Caco-2 (cell line): Measurements from ENCODE around the gene HCAR1. TPM values are rescaled to one million over a fixed set of nuclear protein-coding genes. Genes with fewer than 3 reads are reported as not detected.
A peak's percentile ranks its signal among the peaks of the same experiment; 100 is the strongest.
"Not testable (repeated sequence)": the region's sequence is repeated elsewhere in the genome, so short reads cannot be mapped to it uniquely, and the experiment has no call there.

ENCODE experiments used
- BruUV-seq: library from RNA; stranded (reverse); fragments of 400-500 nt; replicated peaks from 2 replicates; lab custom pipeline; 2021; lab: Mats Ljungman, UMichigan
- CTCF ChIA-PET: fragments of 300-600 bp; sonication (Branson Sonifier 250); formaldehyde crosslinking; loops from one replicate; lab custom pipeline; 2022; ENCODE audit warnings: antibody characterized with exemption; lab: Charles Lee
- POLR2A ChIA-PET: fragments of 300-600 bp; sonication (Branson Sonifier 250); formaldehyde crosslinking; loops from one replicate; lab custom pipeline; 2022; ENCODE audit warnings: antibody characterized with exemption; lab: Charles Lee
- DNase-seq, 2 experiments: peaks; one replicate each; pipeline versions ENCODE4 v3.0.0 to v3.0.0-alpha.2; 2020 to 2022
- H3K27me3 ChIP-seq: replicated peaks from 2 replicates; pipeline ENCODE4 v1.6.0; 2011; ENCODE audit warnings: low read length; ENCODE audit not compliant: control insufficient read depth, insufficient read depth
- H3K36me3 ChIP-seq: 2 replicates; pipeline ENCODE4 v1.5.1; 2011; ENCODE audit warnings: low read length; ENCODE audit not compliant: control insufficient read depth, insufficient read depth
- H3K4me1 ChIP-seq: fragments of 250-450 bp; sonication (Bioruptor Pico); 2 replicates; pipeline ENCODE4 v1.5.1; 2020; ENCODE audit warnings: mild to moderate bottlenecking
- H3K4me3 ChIP-seq: 2 replicates; pipeline ENCODE4 v1.5.1; 2011; ENCODE audit warnings: low read depth, mild to moderate bottlenecking, control low read depth, low read length
- H3K9me3 ChIP-seq: fragments of 250-450 bp; sonication (Bioruptor Pico); 2 replicates; pipeline ENCODE4 v1.5.1; 2020; ENCODE audit warnings: mild to moderate bottlenecking, moderate library complexity
- H3K27ac Mint-ChIP-seq: one replicate; pipeline ENCODE4 v1.8.0; 2022; ENCODE audit warnings: mixed read lengths; ENCODE audit not compliant: unreplicated experiment
- H3K27me3 Mint-ChIP-seq: one replicate; pipeline ENCODE4 v1.8.0; 2022; ENCODE audit warnings: mixed read lengths; ENCODE audit not compliant: insufficient read depth, unreplicated experiment
- H3K36me3 Mint-ChIP-seq: one replicate; pipeline ENCODE4 v1.8.0; 2022; ENCODE audit warnings: mild to moderate bottlenecking, mixed read lengths; ENCODE audit not compliant: insufficient read depth, unreplicated experiment
- H3K4me1 Mint-ChIP-seq: one replicate; pipeline ENCODE4 v1.8.0; 2022; ENCODE audit warnings: low read depth, mixed read lengths; ENCODE audit not compliant: unreplicated experiment
- H3K4me3 Mint-ChIP-seq: one replicate; pipeline ENCODE4 v1.8.0; 2022; ENCODE audit warnings: mild to moderate bottlenecking, moderate library complexity, mixed read lengths; ENCODE audit not compliant: unreplicated experiment
- H3K9me3 Mint-ChIP-seq: one replicate; pipeline ENCODE4 v1.8.0; 2022; ENCODE audit warnings: mixed read lengths; ENCODE audit not compliant: unreplicated experiment
- intact Hi-C: fragments of 100-400 bp; cut with micrococcal nuclease; formaldehyde crosslinking; loops from one replicate; pipeline ENCODE4 v1.10.0; 2022; ENCODE audit not compliant: unreplicated experiment
- total RNA-seq: library from RNA; stranded (reverse); gene quantifications from 2 replicates; pipeline ENCODE4 v1.2.3, GENCODE V29; 2022
- TF ChIP-seq, protein P1 (sequence below), 2 experiments: fragments of 200-600 bp in 1 of 2; IDR thresholded peaks; 1 replicate in 1 of 2; 2 replicates in 1 of 2; pipeline versions ENCODE4 v1.5.1 to v1.8.0; 2011 to 2022; ENCODE audit warnings: antibody characterized with exemption in 1 of 2, control low read depth in 1 of 2, inconsistent platforms in 1 of 2, low read depth in 1 of 2, low read length in 1 of 2, mild to moderate bottlenecking in 1 of 2, moderate library complexity in 1 of 2; ENCODE audit not compliant: insufficient read depth in 1 of 2, severe bottlenecking in 1 of 2, unreplicated experiment in 1 of 2

Gene HCAR1
- total RNA-seq, 1 experiment from 2014 or later = 3.7 TPM

- TF ChIP-seq, protein P1, sequence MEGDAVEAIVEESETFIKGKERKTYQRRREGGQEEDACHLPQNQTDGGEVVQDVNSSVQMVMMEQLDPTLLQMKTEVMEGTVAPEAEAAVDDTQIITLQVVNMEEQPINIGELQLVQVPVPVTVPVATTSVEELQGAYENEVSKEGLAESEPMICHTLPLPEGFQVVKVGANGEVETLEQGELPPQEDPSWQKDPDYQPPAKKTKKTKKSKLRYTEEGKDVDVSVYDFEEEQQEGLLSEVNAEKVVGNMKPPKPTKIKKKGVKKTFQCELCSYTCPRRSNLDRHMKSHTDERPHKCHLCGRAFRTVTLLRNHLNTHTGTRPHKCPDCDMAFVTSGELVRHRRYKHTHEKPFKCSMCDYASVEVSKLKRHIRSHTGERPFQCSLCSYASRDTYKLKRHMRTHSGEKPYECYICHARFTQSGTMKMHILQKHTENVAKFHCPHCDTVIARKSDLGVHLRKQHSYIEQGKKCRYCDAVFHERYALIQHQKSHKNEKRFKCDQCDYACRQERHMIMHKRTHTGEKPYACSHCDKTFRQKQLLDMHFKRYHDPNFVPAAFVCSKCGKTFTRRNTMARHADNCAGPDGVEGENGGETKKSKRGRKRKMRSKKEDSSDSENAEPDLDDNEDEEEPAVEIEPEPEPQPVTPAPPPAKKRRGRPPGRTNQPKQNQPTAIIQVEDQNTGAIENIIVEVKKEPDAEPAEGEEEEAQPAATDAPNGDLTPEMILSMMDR (IDR thresholded peaks at IDR 0.05; ENCODE audit: insufficient read depth in 1 of 2, low read depth in 1 of 2, low read length in 1 of 2, severe bottlenecking in 1 of 2, unreplicated experiment in 1 of 2) = no peak
- H3K9me3 Mint-ChIP-seq = no peaks in the 10 kb centered on the region
- DNase-seq = no peak
- H3K4me1 ChIP-seq = peaks cover 54% of the 10 kb centered on the region
- no peak overlapping the region for H3K4me3 Mint-ChIP-seq
- intact Hi-C loops = no loop called here
- peaks cover 10% of the 10 kb centered on the region for H3K4me1 Mint-ChIP-seq
- no peaks in the 10 kb centered on the region for H3K36me3 Mint-ChIP-seq
- H3K36me3 ChIP-seq = no peaks in the 10 kb centered on the region
- CTCF ChIA-PET = no interaction called here
- BruUV-seq = no TSS peak
- H3K27ac Mint-ChIP-seq = peak overlapping the region; percentile 48
- no peaks in the 10 kb centered on the region for H3K27me3 ChIP-seq
- POLR2A ChIA-PET = no interaction called here
- H3K27me3 Mint-ChIP-seq = no peaks in the 10 kb centered on the region
- H3K9me3 ChIP-seq = no peaks in the 10 kb centered on the region
- H3K4me3 ChIP-seq = no peak overlapping the region
Measured at GRCh38 chr12:122722387-122722786, 8.3 kb downstream of the HCAR1 start.

DNA sequence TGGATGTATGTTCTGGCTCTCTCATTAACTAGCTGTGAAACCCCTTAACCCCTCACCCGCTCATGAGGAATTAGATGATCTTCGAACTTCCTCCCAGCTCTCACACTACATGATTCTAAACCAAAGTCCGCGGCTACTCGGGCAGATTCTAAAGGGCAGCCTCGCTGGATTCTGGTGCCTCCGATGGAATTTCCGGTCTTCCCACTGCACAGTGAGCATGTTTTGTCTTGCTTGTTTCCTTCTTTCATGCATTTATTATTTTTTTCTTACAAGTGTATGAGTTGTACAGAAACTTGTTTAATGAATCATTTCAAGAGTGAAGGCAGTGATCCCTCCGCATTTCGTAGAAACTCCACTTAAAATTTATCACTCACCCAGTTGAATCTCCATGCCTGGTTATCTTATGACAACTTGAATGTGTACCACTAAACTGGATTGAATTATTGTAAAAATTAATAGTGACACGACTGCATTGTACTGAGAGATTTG, 9.5 kb downstream of the HCAR1 start:
- Histone ChIP-seq H3K4me1 (peaks cover 42% of the 10 kb centered on the region), H3K27me3 (no peaks in the 10 kb centered on the region), H3K4me3 (no peak overlapping the region), H3K36me3 (no peaks in the 10 kb centered on the region), H3K9me3 (no peaks in the 10 kb centered on the region)
- intact Hi-C loops = no loop called here
- peaks cover 6% of the 10 kb centered on the region for H3K4me1 Mint-ChIP-seq
- ChIA-PET POLR2A (no interaction called here), CTCF (no interaction called here)
- TF ChIP-seq, protein P1 (IDR thresholded peaks at IDR 0.05; ENCODE audit: insufficient read depth in 1 of 2, low read depth in 1 of 2, low read length in 1 of 2, severe bottlenecking in 1 of 2, unreplicated experiment in 1 of 2) = no peak
- H3K36me3 Mint-ChIP-seq = no peaks in the 10 kb centered on the region
- H3K27ac Mint-ChIP-seq = peak overlapping the region; percentile 48
- peak overlapping the region; percentile 11 for H3K4me3 Mint-ChIP-seq
- no peaks in the 10 kb centered on the region for H3K27me3 Mint-ChIP-seq
- no TSS peak for BruUV-seq
- DNase-seq = peak; percentile 29 to 55
- no peaks in the 10 kb centered on the region for H3K9me3 Mint-ChIP-seq

GRCh38 chr12:122716658-122717057, 14.0 kb downstream of the HCAR1 start, which contains the start of gene HCAR3:
HCAR3 (minus strand) TSS chr12:122716811; CDS start chr12:122716737, 74 bp downstream.
- DNase-seq, H3K4me3 Mint-ChIP-seq, CTCF ChIA-PET, H3K9me3 Mint-ChIP-seq, H3K9me3 ChIP-seq, H3K27me3 Mint-ChIP-seq, H3K36me3 ChIP-seq, H3K4me1 Mint-ChIP-seq, POLR2A ChIA-PET, intact Hi-C loops, H3K27me3 ChIP-seq, H3K36me3 Mint-ChIP-seq, BruUV-seq, H3K27ac Mint-ChIP-seq, H3K4me3 ChIP-seq: not testable (repeated sequence)
- H3K4me1 ChIP-seq = peaks cover 16% of the 10 kb centered on the region

DNA sequence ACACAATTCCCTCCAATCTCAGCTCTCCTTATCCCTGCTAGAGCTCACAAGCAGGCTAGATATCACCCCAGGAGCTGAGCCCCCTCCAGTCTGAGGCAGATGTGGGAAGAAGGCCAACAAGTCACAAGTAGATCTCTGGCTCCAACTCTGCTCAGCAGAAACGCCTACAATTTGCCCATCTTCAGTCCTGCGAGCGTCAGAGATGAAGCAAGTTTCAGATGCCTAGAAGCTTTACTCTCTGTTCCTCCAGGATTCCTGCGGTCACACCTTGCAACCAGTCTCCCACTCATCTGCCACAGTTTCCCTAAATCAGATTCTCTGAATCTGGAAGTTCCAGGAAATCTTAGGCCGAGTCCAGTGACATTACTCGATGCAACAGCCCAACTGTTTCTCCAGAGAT, 15.4 kb downstream of the HCAR1 start:
- intact Hi-C loops, H3K27me3 Mint-ChIP-seq, CTCF ChIA-PET, H3K27ac Mint-ChIP-seq, DNase-seq, POLR2A ChIA-PET, H3K4me3 ChIP-seq, H3K36me3 Mint-ChIP-seq, H3K9me3 Mint-ChIP-seq, BruUV-seq, H3K4me3 Mint-ChIP-seq, H3K36me3 ChIP-seq, H3K9me3 ChIP-seq, H3K27me3 ChIP-seq: not testable (repeated sequence)
- H3K4me1 ChIP-seq = peaks cover 10% of the 10 kb centered on the region; the same call in 1 of the 2 replicates
- H3K4me1 Mint-ChIP-seq = peaks cover 15% of the 10 kb centered on the region

DNA sequence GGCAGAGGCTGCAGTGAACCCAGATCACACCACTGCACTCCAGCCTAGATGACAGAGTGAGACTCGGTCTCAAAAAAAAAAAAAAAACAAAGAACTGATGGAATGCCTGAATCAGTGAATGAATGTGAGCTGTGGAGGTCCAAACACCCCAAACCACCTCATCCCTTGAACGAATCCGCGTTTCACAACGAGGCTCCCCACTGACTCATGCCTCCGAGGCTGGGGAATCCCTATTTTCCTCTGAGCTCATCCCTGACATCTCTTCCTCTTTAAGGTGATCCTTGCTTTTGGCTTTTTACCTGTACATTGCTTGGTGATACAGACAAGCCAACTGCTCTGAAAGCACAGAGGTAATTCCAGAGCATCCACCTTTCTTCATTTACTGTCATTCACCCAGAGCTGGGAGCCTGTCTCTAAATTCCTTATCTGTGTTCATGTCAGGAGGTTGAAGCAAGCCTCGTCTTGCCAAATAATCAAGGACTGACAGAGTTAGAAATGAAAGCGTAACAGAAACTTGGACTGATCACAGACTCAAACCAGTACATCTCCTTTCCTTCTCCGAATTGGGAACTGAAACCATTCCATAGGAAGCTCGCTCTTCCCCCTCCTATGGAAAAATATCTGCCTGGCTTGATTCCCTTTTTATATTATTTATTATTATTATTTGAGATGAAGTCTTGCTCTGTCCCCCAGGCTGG, 17.0 kb downstream of the HCAR1 start:
- H3K36me3 Mint-ChIP-seq, DNase-seq, H3K36me3 ChIP-seq, H3K27me3 ChIP-seq, H3K4me3 ChIP-seq, H3K27ac Mint-ChIP-seq, POLR2A ChIA-PET, BruUV-seq, H3K9me3 ChIP-seq, CTCF ChIA-PET, H3K27me3 Mint-ChIP-seq, H3K4me3 Mint-ChIP-seq, H3K9me3 Mint-ChIP-seq, intact Hi-C loops: not testable (repeated sequence)
- H3K4me1 ChIP-seq = peaks cover 12% of the 10 kb centered on the region; the same call in 1 of the 2 replicates
- H3K4me1 Mint-ChIP-seq = peaks cover 18% of the 10 kb centered on the region
